ENCODE data around the gene AGPAT4.

AGPAT4 gene

GRCh38 chr6:161162722-161163121, 111.1 kb downstream of the AGPAT4 start:
- DNase-seq, result no peak

- no peak for DNase-seq
Observed at GRCh38 chr6:161161889-161162624, 111.8 kb downstream of the AGPAT4 start.

GRCh38 chr6:161161121-161161520, 112.7 kb downstream of the AGPAT4 start:
- DNase-seq, result no peak

GRCh38 chr6:161154796-161155335, 119.0 kb downstream of the AGPAT4 start:
- no peak for DNase-seq

GRCh38 chr6:161153725-161154124, 120.1 kb downstream of the AGPAT4 start:
- no peak for DNase-seq

GRCh38 chr6:161152907-161153662, 120.8 kb downstream of the AGPAT4 start:
- no peak for DNase-seq

GRCh38 chr6:161152527-161152862, 121.4 kb downstream of the AGPAT4 start:
- DNase-seq, result no peak

- DNase-seq, result no peak
Observed at GRCh38 chr6:161151660-161152526, 122.0 kb downstream of the AGPAT4 start.

GRCh38 chr6:161151059-161151645, 122.7 kb downstream of the AGPAT4 start:
- no peak for DNase-seq

- no peak for DNase-seq
Observed at GRCh38 chr6:161150566-161150965, 123.3 kb downstream of the AGPAT4 start.

GRCh38 chr6:161150136-161150535, 123.7 kb downstream of the AGPAT4 start:
- no peak for DNase-seq

- no peak for DNase-seq
Observed at GRCh38 chr6:161143663-161144430, 130.0 kb downstream of the AGPAT4 start.

- no peak for DNase-seq
Observed at GRCh38 chr6:161142957-161143296, 130.9 kb downstream of the AGPAT4 start.

- no peak for DNase-seq
Observed at GRCh38 chr6:161141173-161141572, 132.7 kb downstream of the AGPAT4 start.

GRCh38 chr6:161140554-161140875, 133.3 kb downstream of the AGPAT4 start:
- no peak for DNase-seq

GRCh38 chr6:161139766-161140553, 133.9 kb downstream of the AGPAT4 start:
- no peak for DNase-seq

- no peak for DNase-seq
Observed at GRCh38 chr6:161139304-161139765, 134.5 kb downstream of the AGPAT4 start.

- no peak for DNase-seq
Observed at GRCh38 chr6:161138543-161139303, 135.1 kb downstream of the AGPAT4 start.

GRCh38 chr6:161137839-161138542, 135.9 kb downstream of the AGPAT4 start:
- DNase-seq, result no peak

- no peak for DNase-seq
Observed at GRCh38 chr6:161137320-161137719, 136.5 kb downstream of the AGPAT4 start.
